ENCODE measurements around the gene CPNE1.

- TF ChIP-seq EZH2 (IDR thresholded peaks at IDR 0.05; ENCODE audit: insufficient read depth, poor library complexity, severe bottlenecking) (no peak), EZH2phosphoT487 (IDR thresholded peaks at IDR 0.05; ENCODE audit: insufficient read depth, low read depth) (no peak)
These were observed 65.6 kb downstream of the CPNE1 start for GRCh38 chr20:35598899-35599775.
